Thyroid gland (tissue), 4 donors: ENCODE measurements around the gene CEP55. TPM values are rescaled to one million over a fixed set of nuclear protein-coding genes. Genes with fewer than 3 reads are reported as not detected.
A peak's percentile ranks its signal among the peaks of the same experiment; 100 is the strongest.

Source experiments
- DNase-seq, 2 donors: peaks; one replicate each; pipeline ENCODE4 v3.0.0-alpha.2; 2019
- H3K27ac ChIP-seq, 3 donors: fragments of 200-600 bp; sonication (generic); 1 replicate in 2 of 3; 2 replicates in 1 of 3; pipeline ENCODE4 v1.5.1; 2016 to 2019; ENCODE audit warnings: mild to moderate bottlenecking in 1 of 3, moderate library complexity in 1 of 3
- H3K27me3 ChIP-seq: fragments of 200-600 bp; sonication (generic); one replicate; pipeline ENCODE4 v1.5.1; 2019
- H3K36me3 ChIP-seq, 2 donors: fragments of 200-600 bp; sonication (generic); one replicate each; pipeline ENCODE4 v1.5.1; 2016 to 2019
- H3K4me1 ChIP-seq, 2 donors: fragments of 200-600 bp; sonication (generic); one replicate each; pipeline ENCODE4 v1.5.1; 2017 to 2019
- H3K4me3 ChIP-seq, 3 donors: fragments of 200-600 bp; sonication (generic); replicated peaks in 1 of 3; 1 replicate in 2 of 3; 2 replicates in 1 of 3; pipeline ENCODE4 v1.5.1; 2016; ENCODE audit warnings: mild to moderate bottlenecking in 1 of 3
- H3K9me3 ChIP-seq: fragments of 200-600 bp; sonication (generic); one replicate; pipeline ENCODE4 v1.5.1; 2017
- CTCF ChIP-seq, 6 experiments: fragments of 200-600 bp in 3 of 6; fragments of 450-650 bp in 3 of 6; sonication (generic) in 3 of 6; IDR thresholded peaks; one replicate each; pipeline ENCODE4 v1.5.1; 2016 to 2019; ENCODE audit warnings: antibody characterized with exemption in 6 of 6, mild to moderate bottlenecking in 2 of 6, inconsistent platforms in 1 of 6, moderate library complexity in 1 of 6
- POLR2A ChIP-seq, 2 donors: fragments of 450-650 bp; IDR thresholded peaks; one replicate each; pipeline ENCODE4 v1.6.1; 2017; ENCODE audit warnings: antibody characterized with exemption in 2 of 2, mild to moderate bottlenecking in 2 of 2, moderate library complexity in 1 of 2
- WGBS, 2 donors: methylation state at CpG; one replicate each; pipeline ENCODE4 v1.1.5; 2017; 5-methylcytosine and 5-hydroxymethylcytosine counted together
- intact Hi-C: fragments of 100-400 bp; cut with DNase I; formaldehyde crosslinking; loops from one replicate; pipeline ENCODE4 v1.15.1; 2023
- total RNA-seq, 4 donors: library from RNA; depleted of rRNA; stranded (reverse); fragments of >200 nt; gene quantifications; one replicate each; pipeline ENCODE4 v1.2.3, GENCODE V29; 2016

The CEP55 gene
- total RNA-seq, 4 donors from 2014 or later = 0.11 to 2.1 (median 1.0) TPM; not detected in 1

GRCh38 chr10:93553482-93554315 is 57.3 kb downstream of the CEP55 start:
- WGBS, 2 donors = 80 to 84% methylated on average over 8 of the region's 8 CpGs
- H3K4me3 ChIP-seq = no peak overlapping the region
- no peaks in the 10 kb centered on the region for H3K4me1 ChIP-seq
- intact Hi-C loops = no loop called here
- no peak overlapping the region for H3K27ac ChIP-seq
- no peak for DNase-seq
- TF ChIP-seq CTCF (IDR thresholded peaks at IDR 0.05) = no peak
- no peak for TF ChIP-seq POLR2A (IDR thresholded peaks at IDR 0.05)
- H3K36me3 ChIP-seq = no peaks in the 10 kb centered on the region
- no peaks in the 10 kb centered on the region for H3K9me3 ChIP-seq
- no peaks in the 10 kb centered on the region for H3K27me3 ChIP-seq

GRCh38 chr10:93554316-93554663 is 57.9 kb downstream of the CEP55 start:
- H3K4me1 ChIP-seq = no peaks in the 10 kb centered on the region
- intact Hi-C loops = no loop called here

GRCh38 chr10:93554760-93555432 is 58.5 kb downstream of the CEP55 start:
- no peaks in the 10 kb centered on the region for H3K4me1 ChIP-seq
- no peaks in the 10 kb centered on the region for H3K9me3 ChIP-seq
- 47 to 50% methylated on average over 14 of the region's 14 CpGs for WGBS, 2 donors
- intact Hi-C loops = no loop called here
- TF ChIP-seq POLR2A (IDR thresholded peaks at IDR 0.05) (no peak), CTCF (IDR thresholded peaks at IDR 0.05) (peak in 5 of 6 experiments; percentile 16 to 66 (median 42))
- no peak overlapping the region for H3K4me3 ChIP-seq
- no peaks in the 10 kb centered on the region for H3K27me3 ChIP-seq
- DNase-seq = peak; percentile 55 to 66
- H3K36me3 ChIP-seq = no peaks in the 10 kb centered on the region
- no peak overlapping the region for H3K27ac ChIP-seq

More at GRCh38 chr10:93554316-93554663, 57.9 kb downstream of the CEP55 start:
- H3K27me3 ChIP-seq = no peaks in the 10 kb centered on the region
- H3K27ac ChIP-seq = no peak overlapping the region
- no peaks in the 10 kb centered on the region for H3K36me3 ChIP-seq
- WGBS, 2 donors = 67 to 87% methylated on average over 1 of the region's 1 CpG
- TF ChIP-seq POLR2A (IDR thresholded peaks at IDR 0.05) (no peak), CTCF (IDR thresholded peaks at IDR 0.05) (no peak)
- H3K4me3 ChIP-seq = no peak overlapping the region
- no peaks in the 10 kb centered on the region for H3K9me3 ChIP-seq
- no peak for DNase-seq

GRCh38 chr10:93559490-93559889 is 63.1 kb downstream of the CEP55 start:
- no peak for DNase-seq
- Histone ChIP-seq H3K4me1 (no peaks in the 10 kb centered on the region), H3K9me3 (no peaks in the 10 kb centered on the region), H3K36me3 (no peaks in the 10 kb centered on the region), H3K27ac (no peak overlapping the region), H3K4me3 (no peak overlapping the region), H3K27me3 (no peaks in the 10 kb centered on the region)
- intact Hi-C loops = no loop called here
- WGBS, 2 donors = 85 to 96% methylated on average over 9 of the region's 9 CpGs
- TF ChIP-seq POLR2A (IDR thresholded peaks at IDR 0.05) = no peak
- no peak for TF ChIP-seq CTCF (IDR thresholded peaks at IDR 0.05)

- Histone ChIP-seq H3K36me3 (no peaks in the 10 kb centered on the region), H3K27ac (no peak overlapping the region), H3K4me1 (no peaks in the 10 kb centered on the region), H3K4me3 (no peak overlapping the region), H3K27me3 (no peaks in the 10 kb centered on the region), H3K9me3 (no peaks in the 10 kb centered on the region)
- TF ChIP-seq CTCF (IDR thresholded peaks at IDR 0.05) = no peak
- TF ChIP-seq POLR2A (IDR thresholded peaks at IDR 0.05) = no peak
- intact Hi-C loops = no loop called here
- DNase-seq = no peak
- WGBS, 2 donors = 87 to 94% methylated on average over 6 of the region's 6 CpGs
Observed at GRCh38 chr10:93560541-93560940, 64.1 kb downstream of the CEP55 start.
